Stimulated activated CD4-positive, alpha-beta T cell treated with anti-CD3 and anti-CD28 coated beads, TNF-alpha, amount 100 ng/mL, for 1 hour (primary cell): ENCODE measurements around the gene CCR4.
"Not testable (repeated sequence)": the region's sequence is repeated elsewhere in the genome, so short reads cannot be mapped to it uniquely, and the experiment has no call there.

Experiments used
- DNase-seq, 3 donors: peaks; one replicate each; pipeline ENCODE4 v3.0.0-alpha.2; 2020; ENCODE audit warnings: low read depth in 3 of 3, low spot score in 1 of 3

Gene CCR4

DNA sequence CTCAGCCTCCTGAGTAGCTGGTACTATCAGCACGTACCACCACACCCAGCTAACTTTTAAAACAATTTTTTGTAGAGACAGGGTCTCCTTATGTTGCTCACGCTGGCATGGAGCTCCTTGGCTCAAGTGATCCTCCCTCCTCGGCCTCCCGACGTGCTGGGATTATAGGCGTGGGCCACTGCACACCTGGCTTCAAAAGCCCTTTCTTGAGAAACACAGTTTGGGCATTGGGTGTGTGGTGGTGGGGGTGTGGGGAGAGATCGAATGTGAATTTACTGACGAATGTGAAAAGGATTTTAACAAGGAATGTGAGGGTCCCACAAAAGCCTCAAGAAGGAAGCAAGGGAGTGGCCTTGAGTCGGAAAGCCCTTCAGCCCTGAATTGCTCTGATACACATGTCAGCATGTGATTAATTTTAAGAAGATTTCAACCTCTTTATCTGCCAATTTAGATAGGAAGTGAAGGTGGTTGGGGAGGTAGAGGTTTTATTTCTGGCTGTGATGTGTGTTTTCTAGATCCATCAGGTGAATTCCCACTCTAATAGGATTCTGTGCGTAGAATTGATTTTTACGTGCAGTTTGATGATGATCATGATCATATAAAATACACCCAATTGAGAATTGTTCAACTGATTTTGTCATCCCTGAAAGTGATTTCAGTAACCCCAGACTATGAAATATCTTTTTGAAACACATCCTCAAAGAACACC, 1.1 kb downstream of the CCR4 start:
- no peak for DNase-seq

- no peak for DNase-seq
Measured at GRCh38 chr3:32954506-32954905, 3.1 kb downstream of the CCR4 start.

DNA sequence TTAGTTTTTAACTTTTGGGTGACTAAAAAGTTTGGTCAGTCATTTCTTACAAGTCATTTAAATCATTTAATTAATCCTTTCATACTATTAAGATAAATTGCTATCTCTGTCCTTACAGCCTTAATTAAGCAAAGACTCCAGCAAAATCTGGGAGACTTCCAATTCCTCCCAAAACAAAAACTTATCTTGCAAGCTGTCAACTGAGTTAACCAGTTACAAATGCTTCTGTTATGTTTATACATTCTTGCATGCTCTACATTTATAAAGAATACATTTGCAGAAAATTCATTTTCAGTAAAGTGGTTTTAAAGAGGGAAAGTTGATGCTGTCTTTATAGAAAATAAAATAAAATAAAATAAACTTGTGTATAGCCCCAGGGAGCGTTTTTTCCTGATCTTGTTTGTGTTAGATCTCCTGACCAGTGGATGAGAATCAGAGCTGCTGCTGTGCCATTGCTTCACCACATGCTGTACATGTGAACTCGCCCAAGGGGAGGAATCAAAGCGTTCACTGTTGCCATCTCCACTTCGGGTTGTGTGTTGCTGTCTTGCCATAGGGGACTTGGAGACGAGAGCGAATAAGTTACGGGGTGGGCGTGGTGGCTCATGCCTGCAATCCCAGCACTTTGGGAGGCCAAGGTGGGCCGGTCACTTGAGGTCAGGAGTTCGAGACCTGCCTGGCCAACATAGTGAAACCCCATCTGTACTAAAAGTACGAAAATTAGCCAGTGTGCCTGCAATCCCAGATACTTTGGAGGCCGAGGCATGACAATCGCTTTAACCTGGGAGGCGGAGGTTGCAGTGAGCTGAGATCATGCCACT, 5.5 kb downstream of the CCR4 start:
- no peak for DNase-seq

GRCh38 chr3:32958509-32958908, 7.1 kb downstream of the CCR4 start:
- no peak for DNase-seq

- no peak for DNase-seq
Measured at GRCh38 chr3:32959371-32959770, 7.9 kb downstream of the CCR4 start.

GRCh38 chr3:32960404-32961170, 9.1 kb downstream of the CCR4 start:
- DNase-seq, result no peak

GRCh38 chr3:32961189-32961715, 9.8 kb downstream of the CCR4 start:
- DNase-seq, result no peak

GRCh38 chr3:32963871-32964270, 12.4 kb downstream of the CCR4 start:
- no peak for DNase-seq

GRCh38 chr3:32964781-32965180, 13.3 kb downstream of the CCR4 start:
- not testable (repeated sequence) for DNase-seq

GRCh38 chr3:32965617-32966213, 14.3 kb downstream of the CCR4 start:
- DNase-seq, result not testable (repeated sequence)

DNA sequence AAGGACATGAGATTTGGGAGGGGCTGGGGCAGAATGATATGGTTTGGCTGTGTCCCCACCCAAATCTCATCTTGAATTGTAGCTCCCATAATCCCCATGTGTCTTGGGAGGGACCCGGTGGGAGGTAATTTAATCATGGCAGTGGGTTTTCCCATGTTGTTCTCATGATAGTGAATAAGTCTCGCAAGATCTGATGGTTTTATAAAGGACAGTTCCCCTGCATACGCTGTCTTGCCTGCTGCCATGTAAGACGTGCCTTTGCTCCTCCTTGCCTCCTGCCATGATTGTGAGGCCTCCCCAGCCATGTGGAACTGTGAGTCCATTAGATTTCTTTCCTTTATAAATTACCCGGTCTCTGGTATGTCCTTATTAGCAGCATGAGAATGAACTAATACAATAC, 15.2 kb downstream of the CCR4 start:
- DNase-seq, result not testable (repeated sequence)

GRCh38 chr3:32968166-32968919, 16.9 kb downstream of the CCR4 start:
- DNase-seq, result no peak

- DNase-seq, result no peak
Measured at GRCh38 chr3:32968920-32969389, 17.5 kb downstream of the CCR4 start.

- DNase-seq, result no peak
Measured at GRCh38 chr3:32969656-32970055, 18.2 kb downstream of the CCR4 start.

DNA sequence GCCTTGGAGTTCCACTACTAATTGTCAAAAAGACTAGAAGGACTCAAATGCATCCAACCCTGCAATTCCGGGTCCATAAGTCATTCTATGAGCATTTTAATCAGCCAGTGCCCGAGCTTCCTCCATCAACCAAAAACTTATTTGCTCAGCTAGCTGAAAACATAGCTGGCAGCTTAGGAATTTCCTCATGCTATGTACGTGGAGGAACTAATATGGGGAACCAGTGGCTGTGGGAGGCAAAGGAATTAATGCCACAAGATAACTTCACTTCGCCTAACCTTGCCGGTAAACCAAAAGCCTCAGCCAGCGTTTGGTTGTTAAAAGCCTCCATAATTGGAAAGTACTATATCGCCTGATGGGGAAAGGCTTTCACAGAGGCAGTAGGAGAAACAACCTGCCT, 19.8 kb downstream of the CCR4 start:
- not testable (repeated sequence) for DNase-seq

DNA sequence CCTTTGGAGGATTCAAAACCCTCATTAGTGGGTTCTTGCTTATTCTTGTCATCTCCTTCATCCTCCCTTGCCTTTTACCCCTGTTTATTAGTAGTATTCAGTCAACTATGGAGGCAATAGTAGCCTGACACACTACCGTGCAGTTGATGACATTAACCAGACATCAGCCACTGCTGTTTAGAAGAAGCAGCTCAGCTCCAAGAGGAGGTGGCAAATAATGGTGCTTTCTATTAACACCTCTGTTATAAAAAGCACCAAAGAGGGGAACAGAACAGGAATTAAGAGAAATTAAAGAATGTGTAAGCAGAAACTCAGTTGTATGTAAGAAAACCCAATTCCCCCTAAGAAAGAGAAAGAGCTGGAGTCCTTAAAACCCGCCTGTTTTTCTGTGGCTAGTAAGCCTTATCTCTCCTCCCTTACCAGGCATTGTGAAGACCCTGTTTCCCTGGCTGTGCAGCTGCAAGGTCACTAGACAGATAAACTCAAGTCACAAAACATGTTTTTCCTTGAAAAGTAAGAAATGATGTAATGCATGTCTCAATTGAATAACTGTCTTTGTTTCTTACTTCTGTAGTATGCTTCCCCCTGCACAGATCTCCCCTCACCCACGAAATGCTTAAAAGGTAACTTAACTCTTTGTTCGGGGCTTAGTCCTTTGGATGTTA, 21.2 kb downstream of the CCR4 start:
- DNase-seq, result no peak

DNA sequence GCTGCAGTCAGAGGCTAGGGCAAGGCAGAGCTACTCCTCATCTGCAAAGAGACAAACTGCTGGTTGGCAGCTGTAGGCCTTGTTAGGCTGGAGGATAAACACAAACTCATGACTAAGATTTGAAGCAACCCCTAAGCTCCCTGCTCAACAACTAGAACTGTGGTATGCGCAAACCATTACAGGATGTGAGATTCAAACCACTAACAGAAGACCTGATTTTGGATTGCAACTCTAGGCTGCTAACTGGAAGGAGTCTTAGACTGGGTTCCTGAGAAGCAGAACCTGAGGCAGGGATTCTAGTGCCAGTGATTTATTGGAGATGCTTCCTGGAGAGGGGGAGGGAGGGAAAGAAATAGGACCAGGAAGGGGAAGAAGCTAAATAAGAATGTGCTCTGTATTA, 22.5 kb downstream of the CCR4 start:
- DNase-seq, result no peak

- DNase-seq, result no peak
Measured at GRCh38 chr3:32975891-32976595, 24.6 kb downstream of the CCR4 start.

DNA sequence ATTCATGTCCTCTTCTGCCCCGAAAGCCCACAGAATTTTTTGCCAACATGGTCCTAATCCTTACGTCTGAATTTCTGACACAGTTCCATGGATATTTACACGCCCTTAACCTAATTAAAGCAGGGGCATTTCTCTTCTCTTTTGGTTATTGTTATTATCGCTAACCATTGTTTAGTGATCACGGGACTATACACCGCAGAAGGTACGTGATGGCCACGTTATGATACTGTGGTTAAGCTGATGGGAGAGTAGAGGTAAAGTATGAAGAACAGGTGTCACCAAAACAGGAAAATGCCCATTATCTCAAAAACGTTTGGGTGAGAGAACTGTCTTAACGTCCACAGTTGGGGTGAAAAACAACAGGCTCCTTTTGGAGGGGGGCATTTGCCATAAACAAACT, 26.4 kb downstream of the CCR4 start:
- DNase-seq, result no peak
